Bronchial epithelial cell (primary cell): ENCODE data around the gene HSPBP1. TPM values are rescaled to one million over a fixed set of nuclear protein-coding genes. Genes with fewer than 3 reads are reported as not detected.
A peak's percentile ranks its signal among the peaks of the same experiment; 100 is the strongest.

Experiments used
- DNase-seq: peaks from one replicate; pipeline ENCODE4 v3.0.0-alpha.2; 2010; ENCODE audit warnings: low read depth
- FAIRE-seq: peaks from 2 replicates; lab custom pipeline; 2011; peaks lifted over from hg19 to GRCh38; lab: Jason Lieb, UNC
- H3K27me3 ChIP-seq: 2 replicates; pipeline ENCODE4 v1.5.1; 2011; ENCODE audit warnings: low read length; ENCODE audit not compliant: control insufficient read depth, insufficient read depth
- H3K36me3 ChIP-seq: 2 replicates; pipeline ENCODE4 v1.5.1; 2011; ENCODE audit warnings: low read length; ENCODE audit not compliant: control insufficient read depth, insufficient read depth
- H3K4me3 ChIP-seq: 2 replicates; pipeline ENCODE4 v1.5.1; 2011; ENCODE audit warnings: mild to moderate bottlenecking, low read depth, low read length, control low read depth
- total RNA-seq: library from RNA; depleted of rRNA; stranded (reverse); fragments of >200 nt; gene quantifications from 2 replicates; pipeline ENCODE4 v1.2.1, GENCODE V29; 2014
- TF ChIP-seq, protein P1 (sequence below): IDR thresholded peaks from 2 replicates; pipeline ENCODE4 v1.5.1; 2011; ENCODE audit warnings: mild to moderate bottlenecking, moderate library complexity, low read length, control low read depth, inconsistent platforms; ENCODE audit not compliant: insufficient read depth, severe bottlenecking

HSPBP1 gene
- total RNA-seq, 1 donor from 2014 or later: 37.1 TPM

DNA sequence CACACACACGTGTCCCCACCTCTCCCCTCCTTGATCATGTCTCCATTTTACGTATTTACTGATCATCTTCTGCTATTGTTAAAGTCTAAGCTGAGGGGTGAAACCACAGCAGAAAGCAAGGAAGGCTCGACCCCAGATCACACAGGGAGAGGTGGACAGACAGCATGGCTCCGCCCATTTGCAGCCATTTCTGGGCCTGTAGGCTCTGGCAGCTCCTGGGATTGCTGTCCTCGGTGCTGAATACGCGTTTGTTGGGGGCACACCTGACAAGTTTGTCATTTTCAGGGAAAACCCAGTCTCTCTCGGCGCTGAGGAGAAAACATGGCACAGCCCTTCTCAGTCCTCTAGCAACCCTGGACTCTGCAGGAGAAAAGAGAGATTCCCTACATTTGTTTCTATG is 59.4 kb downstream of the HSPBP1 start:
- Histone ChIP-seq H3K36me3 (peaks cover 1% of the 10 kb centered on the region), H3K4me3 (no peak overlapping the region), H3K27me3 (no peaks in the 10 kb centered on the region)
- no peak for DNase-seq
- TF ChIP-seq, protein P1, sequence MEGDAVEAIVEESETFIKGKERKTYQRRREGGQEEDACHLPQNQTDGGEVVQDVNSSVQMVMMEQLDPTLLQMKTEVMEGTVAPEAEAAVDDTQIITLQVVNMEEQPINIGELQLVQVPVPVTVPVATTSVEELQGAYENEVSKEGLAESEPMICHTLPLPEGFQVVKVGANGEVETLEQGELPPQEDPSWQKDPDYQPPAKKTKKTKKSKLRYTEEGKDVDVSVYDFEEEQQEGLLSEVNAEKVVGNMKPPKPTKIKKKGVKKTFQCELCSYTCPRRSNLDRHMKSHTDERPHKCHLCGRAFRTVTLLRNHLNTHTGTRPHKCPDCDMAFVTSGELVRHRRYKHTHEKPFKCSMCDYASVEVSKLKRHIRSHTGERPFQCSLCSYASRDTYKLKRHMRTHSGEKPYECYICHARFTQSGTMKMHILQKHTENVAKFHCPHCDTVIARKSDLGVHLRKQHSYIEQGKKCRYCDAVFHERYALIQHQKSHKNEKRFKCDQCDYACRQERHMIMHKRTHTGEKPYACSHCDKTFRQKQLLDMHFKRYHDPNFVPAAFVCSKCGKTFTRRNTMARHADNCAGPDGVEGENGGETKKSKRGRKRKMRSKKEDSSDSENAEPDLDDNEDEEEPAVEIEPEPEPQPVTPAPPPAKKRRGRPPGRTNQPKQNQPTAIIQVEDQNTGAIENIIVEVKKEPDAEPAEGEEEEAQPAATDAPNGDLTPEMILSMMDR: no peak
- FAIRE-seq: peak; percentile 60

DNA sequence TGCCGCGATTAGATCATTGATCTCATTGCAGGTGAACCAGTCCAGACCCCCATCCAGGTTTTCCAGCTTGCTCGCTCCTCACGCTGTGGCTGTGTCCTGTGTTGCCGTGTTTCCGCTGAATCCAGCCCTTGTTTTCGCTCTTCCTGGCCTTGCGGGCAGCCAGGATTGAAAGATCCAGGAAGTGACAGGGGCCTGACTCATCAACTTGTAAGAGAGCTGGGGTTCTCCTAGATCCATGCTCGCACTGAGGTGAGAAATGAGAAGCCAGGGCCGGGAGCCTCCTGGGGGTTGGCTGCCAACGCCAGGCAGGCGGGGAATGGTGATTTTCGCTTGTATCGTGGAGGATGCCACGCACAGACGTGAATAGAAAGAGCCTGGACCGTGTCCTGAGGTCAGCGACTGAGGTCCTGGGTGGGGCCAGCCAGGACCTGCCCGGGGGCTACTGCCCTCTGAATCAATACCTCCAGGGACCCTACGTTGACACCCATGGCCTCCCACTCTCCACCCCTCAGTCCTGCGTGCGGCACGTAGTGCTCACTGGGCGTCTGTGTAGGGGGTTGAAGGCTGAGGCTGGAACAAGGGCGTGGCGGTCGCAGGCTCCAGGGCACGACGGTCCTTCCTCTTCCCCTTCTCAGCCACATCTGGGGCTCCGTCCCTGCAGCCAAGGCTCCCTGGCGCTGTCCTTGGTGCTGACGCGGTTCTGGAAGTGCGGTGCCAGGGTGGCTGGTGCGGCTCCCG is 63.3 kb downstream of the HSPBP1 start:
- Histone ChIP-seq H3K27me3 (no peaks in the 10 kb centered on the region), H3K36me3 (no peaks in the 10 kb centered on the region), H3K4me3 (peak overlapping the region; percentile 19)
- DNase-seq (peak; percentile 99), FAIRE-seq (peak; percentile 50)
- TF ChIP-seq, protein P1: no peak

DNA sequence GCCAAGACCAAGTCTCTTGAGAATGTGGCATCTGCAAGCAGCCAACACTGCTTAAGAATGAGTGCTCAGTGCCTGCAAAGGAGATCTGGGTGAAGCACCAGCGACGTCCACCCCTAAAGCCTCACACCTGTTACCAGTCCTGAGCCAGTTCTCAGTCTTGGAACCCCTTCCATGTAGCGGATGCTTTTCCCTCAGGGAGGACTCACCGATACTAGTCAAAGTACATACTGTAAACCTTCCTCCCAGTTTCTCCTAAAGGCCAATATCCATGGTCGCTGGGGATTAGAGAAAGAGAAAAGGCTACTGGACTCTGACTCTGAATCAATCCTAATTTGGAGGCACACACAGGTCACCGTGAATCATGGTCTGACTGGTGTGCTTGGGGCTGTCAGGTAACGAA is 66.4 kb downstream of the HSPBP1 start:
- no peak for DNase-seq
- Histone ChIP-seq H3K4me3 (no peak overlapping the region), H3K27me3 (no peaks in the 10 kb centered on the region), H3K36me3 (no peaks in the 10 kb centered on the region)
- TF ChIP-seq, protein P1: no peak
- FAIRE-seq: no peak

DNA sequence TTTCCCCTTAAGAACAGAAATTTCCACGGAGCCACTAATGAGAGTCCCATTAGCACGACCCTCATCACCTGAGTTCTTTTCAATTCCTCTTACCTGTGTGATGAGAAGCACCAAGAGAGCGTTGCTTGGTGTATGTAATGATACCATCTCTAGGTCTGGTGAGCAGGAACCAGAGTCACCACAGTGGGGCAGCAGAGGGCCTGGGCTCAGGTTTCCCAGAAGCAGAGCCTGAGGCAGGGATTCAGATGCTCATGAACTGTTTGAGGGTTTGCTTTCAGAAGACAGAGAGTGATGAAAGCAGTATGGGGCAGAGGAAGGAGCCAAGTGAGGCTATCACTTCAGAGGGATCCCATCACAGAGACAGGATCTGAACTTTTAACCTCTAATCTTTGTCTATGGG is 67.5 kb downstream of the HSPBP1 start:
- Histone ChIP-seq H3K27me3 (no peaks in the 10 kb centered on the region), H3K36me3 (no peaks in the 10 kb centered on the region), H3K4me3 (no peak overlapping the region)
- DNase-seq (no peak), FAIRE-seq (no peak)
- TF ChIP-seq, protein P1: no peak

Other genes starting within 250 kb of the HSPBP1 start
- gene GP6, start 241.8 kb downstream of the HSPBP1 start, total RNA-seq: not detected in 2 replicates
- 23.7 and 37.0 TPM in 2 replicates for gene RDH13, start 217.0 kb downstream of the HSPBP1 start, total RNA-seq
- gene EPS8L1, start 204.2 kb downstream of the HSPBP1 start, total RNA-seq: 117 and 308 TPM in 2 replicates
- gene PPP1R12C, start 162.5 kb downstream of the HSPBP1 start, total RNA-seq: 22.9 and 25.6 TPM in 2 replicates
- gene TNNT1, start 130.9 kb downstream of the HSPBP1 start, total RNA-seq: 65.0 and 151 TPM in 2 replicates
- 0.53 and 1.0 TPM in 2 replicates for gene TNNI3, start 122.4 kb downstream of the HSPBP1 start, total RNA-seq
- 0.53 and 0.77 TPM in 2 replicates for gene DNAAF3, start 113.5 kb downstream of the HSPBP1 start, total RNA-seq
- gene SYT5, start 99.8 kb downstream of the HSPBP1 start, total RNA-seq: 0.13 and 0.26 TPM in 2 replicates
- 3.9 and 7.4 TPM in 2 replicates for gene PTPRH, start 70.6 kb downstream of the HSPBP1 start, total RNA-seq
- gene TMEM86B, start 51.3 kb downstream of the HSPBP1 start, total RNA-seq: 0.53 and 1.4 TPM in 2 replicates
- gene PPP6R1, start 21.1 kb downstream of the HSPBP1 start, total RNA-seq: 15.5 and 27.1 TPM in 2 replicates
- gene BRSK1, start 3.9 kb upstream of the HSPBP1 start, total RNA-seq: 0.51 and 0.53 TPM in 2 replicates
- gene TMEM150B, start 45.2 kb upstream of the HSPBP1 start, total RNA-seq: not detected in 2 replicates
- 5.3 and 9.0 TPM in 2 replicates for gene KMT5C, start 59.8 kb upstream of the HSPBP1 start, total RNA-seq
- gene COX6B2, start 74.6 kb upstream of the HSPBP1 start, total RNA-seq: 0.26 and 0.64 TPM in 2 replicates
- gene GARIN5B, start 83.2 kb upstream of the HSPBP1 start, total RNA-seq: not detected in 2 replicates
- 0.64 and 1.3 TPM in 2 replicates for gene IL11, start 90.4 kb upstream of the HSPBP1 start, total RNA-seq
- gene TMEM190, start 96.7 kb upstream of the HSPBP1 start, total RNA-seq: not detected in 2 replicates
- 3.1 and 10.0 TPM in 2 replicates for gene TMEM238, start 104.2 kb upstream of the HSPBP1 start, total RNA-seq
- gene RPL28, start 105.8 kb upstream of the HSPBP1 start, total RNA-seq: 348 and 603 TPM in 2 replicates
- gene UBE2S, start 127.7 kb upstream of the HSPBP1 start, total RNA-seq: 38.2 and 50.4 TPM in 2 replicates
- not detected in 2 replicates for gene SHISA7, start 163.2 kb upstream of the HSPBP1 start, total RNA-seq
- gene ISOC2, start 181.5 kb upstream of the HSPBP1 start, total RNA-seq: 33.2 and 33.3 TPM in 2 replicates
- gene C19orf85, start 184.6 kb upstream of the HSPBP1 start, total RNA-seq: not detected in 2 replicates
- 0.79 and 1.0 TPM in 2 replicates for gene ZNF628, start 196.5 kb upstream of the HSPBP1 start, total RNA-seq
- 2.4 and 3.5 TPM in 2 replicates for gene NAT14, start 205.1 kb upstream of the HSPBP1 start, total RNA-seq
- under 0.01 and 0.26 TPM in 2 replicates for gene SSC5D, start 208.3 kb upstream of the HSPBP1 start, total RNA-seq